C4-2B (cell line): ENCODE results near the gene VCAN.

Experiments
- ZFX ChIP-seq: fragments of 450-650 bp; IDR thresholded peaks from 2 replicates; pipeline ENCODE4 v1.6.1; 2017
- TF ChIP-seq, protein P1 (sequence below): fragments of 450-650 bp; conservative IDR thresholded peaks from 2 replicates; pipeline ENCODE4 v1.5.1; 2017; ENCODE audit warnings: mild to moderate bottlenecking

DNA sequence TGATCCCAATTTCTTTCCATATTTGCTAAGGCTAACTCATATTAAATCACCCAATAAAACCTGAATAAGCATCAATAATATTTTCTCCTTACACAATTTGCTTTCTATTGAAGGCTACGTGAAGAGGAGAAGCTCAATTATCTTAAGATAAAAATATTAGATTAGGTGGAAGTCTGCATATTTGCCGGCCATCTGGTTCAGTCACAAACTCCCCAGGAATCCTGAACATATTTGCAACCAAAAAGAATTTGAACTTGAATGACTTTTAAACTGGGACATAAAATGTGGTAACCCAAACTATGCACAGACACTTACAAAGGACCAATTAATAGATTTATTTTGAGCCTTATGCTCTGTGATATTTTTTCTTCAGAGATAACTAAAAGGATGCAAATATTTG is 156.8 kb downstream of the VCAN start:
- TF ChIP-seq, protein P1, sequence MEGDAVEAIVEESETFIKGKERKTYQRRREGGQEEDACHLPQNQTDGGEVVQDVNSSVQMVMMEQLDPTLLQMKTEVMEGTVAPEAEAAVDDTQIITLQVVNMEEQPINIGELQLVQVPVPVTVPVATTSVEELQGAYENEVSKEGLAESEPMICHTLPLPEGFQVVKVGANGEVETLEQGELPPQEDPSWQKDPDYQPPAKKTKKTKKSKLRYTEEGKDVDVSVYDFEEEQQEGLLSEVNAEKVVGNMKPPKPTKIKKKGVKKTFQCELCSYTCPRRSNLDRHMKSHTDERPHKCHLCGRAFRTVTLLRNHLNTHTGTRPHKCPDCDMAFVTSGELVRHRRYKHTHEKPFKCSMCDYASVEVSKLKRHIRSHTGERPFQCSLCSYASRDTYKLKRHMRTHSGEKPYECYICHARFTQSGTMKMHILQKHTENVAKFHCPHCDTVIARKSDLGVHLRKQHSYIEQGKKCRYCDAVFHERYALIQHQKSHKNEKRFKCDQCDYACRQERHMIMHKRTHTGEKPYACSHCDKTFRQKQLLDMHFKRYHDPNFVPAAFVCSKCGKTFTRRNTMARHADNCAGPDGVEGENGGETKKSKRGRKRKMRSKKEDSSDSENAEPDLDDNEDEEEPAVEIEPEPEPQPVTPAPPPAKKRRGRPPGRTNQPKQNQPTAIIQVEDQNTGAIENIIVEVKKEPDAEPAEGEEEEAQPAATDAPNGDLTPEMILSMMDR = no peak
- no peak for TF ChIP-seq ZFX
